LNCAP (cell line): ENCODE measurements around the gene TET2.

ENCODE experiments used
- TF ChIP-seq, protein P1 (sequence below): fragments of 450-650 bp; IDR thresholded peaks from 2 replicates; pipeline ENCODE4 v1.5.1; 2017; ENCODE audit warnings: mild to moderate bottlenecking

TET2 gene

DNA sequence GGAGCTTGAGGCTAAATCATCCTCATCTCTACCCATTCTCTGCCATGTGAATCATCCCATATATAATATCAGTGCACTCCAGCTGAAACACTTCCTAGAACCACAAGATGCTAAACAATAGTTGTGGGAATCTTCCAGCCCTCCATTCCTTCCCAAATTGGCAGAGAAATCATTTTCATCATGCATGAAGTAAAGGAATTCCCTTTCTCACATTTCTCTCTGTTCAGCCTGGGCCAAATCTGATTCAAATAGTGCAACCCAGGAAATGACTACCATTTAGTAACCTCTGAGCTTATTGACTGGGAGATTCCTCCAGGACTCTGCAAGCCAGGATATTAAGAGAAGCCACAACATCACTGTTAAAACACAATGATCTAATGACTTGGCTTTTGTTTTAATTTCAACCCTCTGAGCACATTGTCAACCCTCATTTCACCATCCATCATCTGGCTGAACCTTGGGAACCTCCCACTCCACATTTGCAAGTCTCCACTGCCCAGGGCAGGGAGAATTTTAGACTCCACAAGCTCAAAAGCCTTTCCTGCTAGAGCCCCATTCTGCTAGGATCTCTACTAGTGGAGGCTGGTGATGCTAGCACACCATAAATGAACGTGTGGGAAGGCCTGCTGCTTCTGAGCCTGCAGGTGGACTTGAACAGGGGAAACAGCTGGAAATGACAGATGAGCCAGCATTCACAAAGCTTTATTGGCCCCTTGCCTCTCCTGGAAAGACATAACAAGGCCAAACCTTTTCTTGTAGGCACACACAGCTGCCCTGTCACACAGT is 133.9 kb downstream of the TET2 start:
- TF ChIP-seq, protein P1, sequence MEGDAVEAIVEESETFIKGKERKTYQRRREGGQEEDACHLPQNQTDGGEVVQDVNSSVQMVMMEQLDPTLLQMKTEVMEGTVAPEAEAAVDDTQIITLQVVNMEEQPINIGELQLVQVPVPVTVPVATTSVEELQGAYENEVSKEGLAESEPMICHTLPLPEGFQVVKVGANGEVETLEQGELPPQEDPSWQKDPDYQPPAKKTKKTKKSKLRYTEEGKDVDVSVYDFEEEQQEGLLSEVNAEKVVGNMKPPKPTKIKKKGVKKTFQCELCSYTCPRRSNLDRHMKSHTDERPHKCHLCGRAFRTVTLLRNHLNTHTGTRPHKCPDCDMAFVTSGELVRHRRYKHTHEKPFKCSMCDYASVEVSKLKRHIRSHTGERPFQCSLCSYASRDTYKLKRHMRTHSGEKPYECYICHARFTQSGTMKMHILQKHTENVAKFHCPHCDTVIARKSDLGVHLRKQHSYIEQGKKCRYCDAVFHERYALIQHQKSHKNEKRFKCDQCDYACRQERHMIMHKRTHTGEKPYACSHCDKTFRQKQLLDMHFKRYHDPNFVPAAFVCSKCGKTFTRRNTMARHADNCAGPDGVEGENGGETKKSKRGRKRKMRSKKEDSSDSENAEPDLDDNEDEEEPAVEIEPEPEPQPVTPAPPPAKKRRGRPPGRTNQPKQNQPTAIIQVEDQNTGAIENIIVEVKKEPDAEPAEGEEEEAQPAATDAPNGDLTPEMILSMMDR = no peak

DNA sequence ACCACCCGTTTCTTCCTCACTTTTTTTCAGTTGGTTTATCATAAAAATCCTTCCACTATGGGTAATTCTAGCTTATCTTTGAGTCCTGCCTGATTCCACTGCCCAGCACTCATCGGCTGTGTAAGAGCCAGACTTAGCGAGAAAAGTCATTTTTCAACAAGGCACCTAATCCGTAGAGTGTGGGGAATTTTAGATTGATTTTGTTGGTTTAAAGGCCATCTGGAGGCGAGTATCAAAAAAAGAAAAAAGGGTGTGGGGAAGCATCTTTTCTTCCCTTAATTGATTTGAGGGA is 134.4 kb downstream of the TET2 start:
- TF ChIP-seq, protein P1 = no peak

DNA sequence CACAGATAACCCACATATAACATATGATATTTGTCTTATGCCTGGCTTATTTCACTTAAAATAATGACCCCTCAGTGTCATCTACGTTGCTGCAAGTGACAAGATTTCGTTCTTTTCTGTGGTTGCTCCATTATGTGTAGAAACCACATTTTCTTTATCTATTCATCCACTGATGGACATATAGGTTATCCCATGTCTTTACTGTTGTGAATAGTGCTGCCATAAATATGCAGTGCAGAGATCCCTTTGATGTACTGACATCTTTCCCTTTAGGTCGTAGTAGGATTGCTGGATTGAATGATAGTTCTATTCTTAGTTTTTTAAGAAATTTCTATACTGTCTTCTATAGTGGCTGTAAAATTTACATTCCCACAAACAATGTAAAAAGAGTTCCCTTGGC is 135.8 kb downstream of the TET2 start:
- TF ChIP-seq, protein P1 = no peak

DNA sequence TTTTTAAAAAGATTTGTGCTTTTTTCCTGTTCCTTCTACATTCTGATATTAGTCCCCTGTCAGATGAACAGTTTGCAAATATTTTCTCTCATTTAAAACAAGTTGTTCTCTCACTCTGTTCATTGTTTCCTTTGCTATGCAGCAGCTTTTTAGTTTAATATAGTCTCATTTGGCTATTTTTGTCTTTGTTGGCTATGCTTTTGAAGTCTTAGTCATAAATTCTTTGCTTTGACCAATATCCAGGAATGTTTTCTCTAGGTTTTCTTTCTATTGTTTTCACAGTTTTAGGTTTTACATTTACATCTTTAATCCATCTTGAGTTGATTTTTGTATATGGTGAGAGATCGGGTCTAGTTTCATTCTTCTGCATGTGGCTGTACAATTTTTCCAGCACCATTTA is 136.8 kb downstream of the TET2 start:
- TF ChIP-seq, protein P1 = no peak

DNA sequence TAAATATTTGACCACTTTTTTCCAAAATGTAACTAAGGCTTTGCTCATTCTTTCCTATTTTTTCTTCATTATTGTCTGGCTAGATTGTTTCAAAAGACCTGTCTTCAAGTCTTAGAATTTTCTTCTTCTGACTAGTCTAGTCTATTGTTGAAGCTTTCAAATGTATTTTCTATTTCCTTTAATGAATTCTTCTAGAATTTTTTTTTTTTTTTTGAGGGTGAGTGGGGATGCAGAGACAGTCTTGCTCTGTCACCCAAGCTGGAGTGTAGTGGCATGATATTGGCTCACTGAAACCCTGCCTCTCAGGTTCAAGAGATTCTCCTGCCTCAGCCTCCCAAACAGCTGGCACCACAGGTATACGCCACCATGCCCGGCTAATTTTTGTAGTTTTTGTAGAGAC is 141.4 kb downstream of the TET2 start:
- TF ChIP-seq, protein P1 = no peak

DNA sequence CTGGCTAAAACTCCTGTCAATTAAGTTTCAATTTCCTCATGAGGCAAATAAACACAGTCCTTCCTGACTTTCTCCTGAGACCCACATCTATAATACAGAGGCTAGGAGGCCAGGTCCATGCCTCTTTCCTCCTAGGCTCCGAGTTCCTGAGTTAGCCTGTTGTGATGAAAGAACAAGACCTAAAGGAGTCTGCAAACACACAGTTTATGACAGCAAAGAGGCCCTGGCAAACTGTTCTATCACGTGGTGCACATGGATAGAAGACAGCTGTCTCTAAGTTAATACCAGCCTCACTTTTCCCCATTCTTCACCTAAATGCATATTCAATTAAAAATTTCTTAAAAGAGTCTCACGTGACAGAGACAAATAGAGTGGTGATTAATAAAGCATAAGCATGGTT is 145.2 kb downstream of the TET2 start:
- TF ChIP-seq, protein P1 = no peak

DNA sequence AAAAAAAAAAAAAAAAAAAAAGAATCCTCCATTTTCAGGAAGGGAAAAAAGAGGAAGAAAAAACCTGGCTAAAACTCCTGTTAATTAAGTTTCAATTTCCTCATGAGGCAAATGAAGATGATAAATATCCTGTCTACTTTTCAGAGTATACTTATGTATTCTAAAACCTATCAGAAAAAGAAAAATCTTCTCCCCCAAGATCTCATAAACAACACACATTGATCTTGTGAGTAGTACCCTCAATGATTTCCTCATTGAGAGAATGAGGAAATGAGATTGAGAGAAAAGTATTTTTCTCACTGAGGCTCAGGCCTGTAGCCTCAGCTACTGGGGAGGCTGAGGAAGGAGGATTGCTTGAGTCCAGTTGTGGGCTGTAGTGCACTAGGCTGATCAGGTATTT is 146.7 kb downstream of the TET2 start:
- TF ChIP-seq, protein P1 = no peak

DNA sequence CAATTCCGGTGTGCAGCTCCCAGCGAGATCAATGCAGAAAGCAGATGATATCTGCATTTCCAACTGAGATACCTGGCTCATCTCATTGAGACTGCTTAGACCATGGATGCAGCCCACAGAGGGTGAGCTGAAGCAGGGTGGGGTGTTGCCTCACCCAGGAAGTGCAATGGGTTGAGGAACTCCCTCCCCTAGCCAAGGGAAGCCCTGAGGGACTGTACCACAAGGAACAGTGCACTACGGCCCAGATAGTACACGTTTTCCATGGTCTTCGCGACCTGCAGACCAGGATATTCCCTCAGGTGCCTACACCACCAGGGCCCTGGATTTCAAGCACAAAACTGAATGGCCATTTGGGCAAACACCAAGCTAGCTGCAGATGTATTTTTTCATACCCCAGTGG is 150.0 kb downstream of the TET2 start:
- TF ChIP-seq, protein P1 = no peak
